ENCODE data around the gene UNC5A.

DNA sequence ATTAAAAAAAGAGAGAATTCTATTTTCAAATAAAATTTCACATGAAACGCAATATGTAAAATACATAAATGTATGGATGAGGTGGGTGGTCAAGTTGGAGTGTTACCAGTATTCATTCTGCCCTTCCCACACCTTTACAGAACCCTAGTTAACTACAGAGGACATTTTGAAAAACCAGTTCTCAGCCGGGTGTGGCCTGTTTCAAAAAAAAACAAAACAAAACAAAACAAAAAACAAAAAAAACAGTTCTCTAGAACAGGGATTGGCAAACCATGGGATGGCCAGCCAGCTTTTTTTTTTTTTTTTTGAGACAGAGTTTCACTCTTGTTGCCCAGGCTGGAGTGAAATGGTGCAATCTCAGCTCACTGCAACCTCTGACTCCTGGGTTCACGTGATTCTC lies 117.2 kb downstream of the UNC5A start:
- TF ChIP-seq, protein P1, sequence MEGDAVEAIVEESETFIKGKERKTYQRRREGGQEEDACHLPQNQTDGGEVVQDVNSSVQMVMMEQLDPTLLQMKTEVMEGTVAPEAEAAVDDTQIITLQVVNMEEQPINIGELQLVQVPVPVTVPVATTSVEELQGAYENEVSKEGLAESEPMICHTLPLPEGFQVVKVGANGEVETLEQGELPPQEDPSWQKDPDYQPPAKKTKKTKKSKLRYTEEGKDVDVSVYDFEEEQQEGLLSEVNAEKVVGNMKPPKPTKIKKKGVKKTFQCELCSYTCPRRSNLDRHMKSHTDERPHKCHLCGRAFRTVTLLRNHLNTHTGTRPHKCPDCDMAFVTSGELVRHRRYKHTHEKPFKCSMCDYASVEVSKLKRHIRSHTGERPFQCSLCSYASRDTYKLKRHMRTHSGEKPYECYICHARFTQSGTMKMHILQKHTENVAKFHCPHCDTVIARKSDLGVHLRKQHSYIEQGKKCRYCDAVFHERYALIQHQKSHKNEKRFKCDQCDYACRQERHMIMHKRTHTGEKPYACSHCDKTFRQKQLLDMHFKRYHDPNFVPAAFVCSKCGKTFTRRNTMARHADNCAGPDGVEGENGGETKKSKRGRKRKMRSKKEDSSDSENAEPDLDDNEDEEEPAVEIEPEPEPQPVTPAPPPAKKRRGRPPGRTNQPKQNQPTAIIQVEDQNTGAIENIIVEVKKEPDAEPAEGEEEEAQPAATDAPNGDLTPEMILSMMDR (IDR thresholded peaks at IDR 0.05), result no peak
- no peak for TF ChIP-seq POLR2A (IDR thresholded peaks at IDR 0.05)

Measured in heart left ventricle (tissue), 13 donors.